ENCODE results near the gene IER5L. TPM values are rescaled to one million over a fixed set of nuclear protein-coding genes. Genes with fewer than 3 reads are reported as not detected.
"Not testable (repeated sequence)": the region's sequence is repeated elsewhere in the genome, so short reads cannot be mapped to it uniquely, and the experiment has no call there.

IER5L gene
- total and polyA plus RNA-seq, 9 of the 15 experiments (the other 6 are each of a cell fraction or from before 2014, with no cell fraction given): 0.14 to 11.9 (median 0.52) TPM

- TF ChIP-seq IRF2 (CRISPR knock-in tag; IDR thresholded peaks at IDR 0.05): 0 out of 2 replicates have a peak, but pooled peaks have one; percentile 25
- no peak for TF ChIP-seq MYC (IDR thresholded peaks at IDR 0.05; ENCODE audit: low read depth, low read length)
- TF ChIP-seq MYC (CRISPR knock-in tag; IDR thresholded peaks at IDR 0.05; ENCODE audit: borderline replicate concordance, low read depth): no peak
- intact Hi-C loops (cut with micrococcal nuclease): no loop called here
- FAIRE-seq (no peak), ATAC-seq (no peak), DNase-seq (ENCODE audit: extremely low read depth in 1 of 4, low spot score in 3 of 4) (no peak)
- Histone ChIP-seq H3K27me3 (ENCODE audit: control insufficient read depth in 2 of 2, insufficient read depth in 2 of 2, low read length in 2 of 2) (no peaks in the 10 kb centered on the region), H3K4me1 (replicated peaks in 1 of 2; ENCODE audit: control insufficient read depth in 2 of 2, insufficient read depth in 2 of 2, low read length in 2 of 2) (peaks cover 25 to 35% of the 10 kb centered on the region in 2 experiments), H3K79me2 (ENCODE audit: control insufficient read depth, insufficient read depth, low read length) (no peaks in the 10 kb centered on the region), H3K4me3 (no peak overlapping the region), H3K9me1 (ENCODE audit: control insufficient read depth, insufficient read depth, low read length) (no peaks in the 10 kb centered on the region), H3K9ac (ENCODE audit: insufficient read depth in 1 of 2, low read depth in 2 of 2, low read length in 2 of 2) (peak overlapping the region in 1 of 2 experiments; percentile 53; a peak in 1 of 4 replicates), H3K4me2 (ENCODE audit: insufficient read depth, low read length) (no peak overlapping the region), H2AFZ (ENCODE audit: low read depth, low read length) (no peak overlapping the region), H4K20me1 (replicated peaks; ENCODE audit: control insufficient read depth, insufficient read depth, low read length) (no peaks in the 10 kb centered on the region), H3K27ac (ENCODE audit: extremely low read depth, low read depth, low read length) (no peak overlapping the region), H3K36me3 (ENCODE audit: control insufficient read depth, insufficient read depth, low read length) (no peaks in the 10 kb centered on the region), H3K9me3 (replicated peaks; ENCODE audit: control insufficient read depth, insufficient read depth, low read depth, low read length) (no peaks in the 10 kb centered on the region)
- 67% methylated on average over 10 of the region's 10 CpGs for WGBS (ENCODE audit: insufficient coverage, low coverage, missing lambda C conversion rate)
- ChIA-PET POLR2A (interaction anchor here (1.6 kb wide), 1 partner anchor 14 kb away, joined by 8 read pairs; the partner anchor contains the start of gene IER5L), CTCF (ENCODE audit: low intra/inter-chr PET ratio) (no interaction called here)
- BruUV-seq (replicated peaks): no TSS peak
- in situ Hi-C loops (cut with MboI): loop anchor here (10.0 kb wide), 1 partner anchor 631 kb away; no protein-coding TSS in a partner anchor
These were observed 14.3 kb downstream of the IER5L start for GRCh38 chr9:129163753-129164152.

DNA sequence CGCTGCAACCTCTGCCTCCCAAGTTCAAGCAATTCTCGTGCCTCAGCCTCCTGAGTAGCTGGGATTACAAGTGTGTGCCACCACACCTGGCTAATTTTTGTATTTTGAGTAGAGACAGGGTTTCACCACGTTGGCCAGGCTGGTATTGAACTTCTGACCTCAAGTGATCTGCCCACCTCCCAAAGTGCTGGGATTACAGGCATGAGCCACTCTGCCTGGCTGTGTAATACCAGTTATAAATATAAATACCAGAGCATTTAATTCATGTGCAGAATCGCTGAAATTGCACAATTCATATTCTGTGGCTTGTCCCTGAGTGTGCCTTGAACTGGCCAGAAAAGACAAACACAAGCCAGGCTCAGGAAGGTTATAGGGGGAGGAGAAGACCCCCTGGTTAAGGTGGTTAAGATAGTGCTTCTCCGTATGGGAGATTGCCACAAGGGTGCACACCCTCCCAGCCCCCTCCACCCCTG, 14.8 kb downstream of the IER5L start:
- H2AFZ ChIP-seq (ENCODE audit: low read depth, low read length); H3K9me1 ChIP-seq (ENCODE audit: control insufficient read depth, insufficient read depth, low read length); intact Hi-C loops (cut with micrococcal nuclease); H3K9me3 ChIP-seq (replicated peaks; ENCODE audit: control insufficient read depth, insufficient read depth, low read depth, low read length); H3K27ac ChIP-seq (ENCODE audit: extremely low read depth, low read depth, low read length); H3K9ac ChIP-seq (ENCODE audit: insufficient read depth in 1 of 2, low read depth in 2 of 2, low read length in 2 of 2); H3K79me2 ChIP-seq (ENCODE audit: control insufficient read depth, insufficient read depth, low read length); H3K4me2 ChIP-seq (ENCODE audit: insufficient read depth, low read length); BruUV-seq (replicated peaks); H4K20me1 ChIP-seq (replicated peaks; ENCODE audit: control insufficient read depth, insufficient read depth, low read length); CTCF ChIA-PET (ENCODE audit: low intra/inter-chr PET ratio); FAIRE-seq; DNase-seq (ENCODE audit: extremely low read depth in 1 of 4, low spot score in 3 of 4); H3K36me3 ChIP-seq (ENCODE audit: control insufficient read depth, insufficient read depth, low read length); ATAC-seq; H3K4me3 ChIP-seq; H3K27me3 ChIP-seq (ENCODE audit: control insufficient read depth in 2 of 2, insufficient read depth in 2 of 2, low read length in 2 of 2); TF ChIP-seq CEBPG (CRISPR knock-in tag; IDR thresholded peaks at IDR 0.05): not testable (repeated sequence)
- POLR2A ChIA-PET: interaction anchor here (1.6 kb wide), 1 partner anchor 15 kb away, joined by 8 read pairs; the partner anchor contains the start of gene IER5L
- 29% methylated on average over 5 of the region's 5 CpGs for WGBS (ENCODE audit: insufficient coverage, low coverage, missing lambda C conversion rate)
- peak; percentile 83 for TF ChIP-seq CEBPB (tag; IDR thresholded peaks at IDR 0.05)
- peak in 1 of 2 experiments; percentile 4; a peak in 1 of 4 replicates for TF ChIP-seq CEBPG (tag; conservative IDR thresholded peaks at IDR 0.05 in 1 of 2, IDR thresholded peaks at IDR 0.05 in 1 of 2)
- peaks cover 20 to 31% of the 10 kb centered on the region in 2 experiments for H3K4me1 ChIP-seq (replicated peaks in 1 of 2; ENCODE audit: control insufficient read depth in 2 of 2, insufficient read depth in 2 of 2, low read length in 2 of 2)
- in situ Hi-C loops (cut with MboI): loop anchor here (10.0 kb wide), 1 partner anchor 632 kb away; no protein-coding TSS in a partner anchor

Measured in K562 (cell line).